PC-3 (cell line): ENCODE measurements around the gene SNCAIP. TPM values are rescaled to one million over a fixed set of nuclear protein-coding genes. Genes with fewer than 3 reads are reported as not detected.

Experiments
- ATAC-seq: fragments of 200-7000 bp; cut with Tn5 transposase; 2 replicates; pipeline ENCODE4 v1.9.1; 2020; ENCODE audit warnings: mild to moderate bottlenecking, moderate library complexity
- BruUV-seq: library from RNA; stranded (reverse); fragments of 400-500 nt; replicated peaks from 2 replicates; lab custom pipeline; 2021; lab: Mats Ljungman, UMichigan
- CTCF ChIA-PET: fragments of 300-600 bp; sonication (Branson Sonifier 250); formaldehyde crosslinking; loops from one replicate; lab custom pipeline; 2022; ENCODE audit warnings: antibody characterized with exemption; lab: Charles Lee
- POLR2A ChIA-PET: fragments of 300-600 bp; sonication (Branson Sonifier 250); formaldehyde crosslinking; loops from one replicate; lab custom pipeline; 2022; ENCODE audit warnings: antibody characterized with exemption; ENCODE audit not compliant: unreplicated experiment; lab: Charles Lee
- DNase-seq: peaks from one replicate; pipeline ENCODE4 v3.0.0-alpha.2; 2015
- H2AFZ ChIP-seq: fragments of 300-600 bp; sonication (generic); 2 replicates; pipeline ENCODE4 v1.6.0; 2016; ENCODE audit warnings: antibody characterized with exemption, low read length
- H3F3A ChIP-seq: fragments of 300-600 bp; sonication (generic); one replicate; pipeline ENCODE4 v1.6.0; 2017; ENCODE audit warnings: antibody characterized with exemption, low read length, control low read depth, mild to moderate bottlenecking; ENCODE audit not compliant: unreplicated experiment
- H3K27ac ChIP-seq: fragments of 300-600 bp; sonication (generic); 2 replicates; pipeline ENCODE4 v1.5.1; 2016; ENCODE audit warnings: mild to moderate bottlenecking, low read length
- H3K27me3 ChIP-seq: fragments of 300-600 bp; sonication (generic); 2 replicates; pipeline ENCODE4 v1.6.1; 2016; ENCODE audit warnings: low read length, mixed read lengths
- H3K36me3 ChIP-seq: fragments of 300-600 bp; sonication (generic); 2 replicates; pipeline ENCODE4 v1.6.1; 2016; ENCODE audit warnings: low read depth, mixed run types, low read length, mixed read lengths
- H3K4me1 ChIP-seq: fragments of 300-600 bp; sonication (generic); 2 replicates; pipeline ENCODE4 v1.5.1; 2016; ENCODE audit warnings: low read length; ENCODE audit not compliant: insufficient read depth
- H3K4me2 ChIP-seq: fragments of 300-600 bp; sonication (generic); 2 replicates; pipeline ENCODE4 v1.6.0; 2016; ENCODE audit warnings: low read length
- H3K4me3 ChIP-seq: fragments of 300-600 bp; sonication (generic); 2 replicates; pipeline ENCODE4 v1.5.1; 2016; ENCODE audit warnings: mild to moderate bottlenecking, low read length, mixed read lengths
- H3K79me2 ChIP-seq: fragments of 300-600 bp; sonication (generic); 2 replicates; pipeline ENCODE4 v1.6.1; 2017; ENCODE audit warnings: low read length, mixed read lengths
- H3K9ac ChIP-seq: fragments of 300-600 bp; sonication (generic); 2 replicates; pipeline ENCODE4 v1.6.0; 2016; ENCODE audit warnings: mild to moderate bottlenecking, low read length
- H3K9me2 ChIP-seq: fragments of 300-600 bp; sonication (generic); replicated peaks from 2 replicates; pipeline ENCODE4 v1.6.1; 2016; ENCODE audit warnings: mixed run types, low read length, mixed read lengths
- H3K9me3 ChIP-seq: fragments of 300-600 bp; sonication (generic); 2 replicates; pipeline ENCODE4 v1.6.1; 2016; ENCODE audit warnings: low read length, mixed read lengths
- H4K20me1 ChIP-seq: fragments of 300-600 bp; sonication (generic); 2 replicates; pipeline ENCODE4 v1.6.1; 2016; ENCODE audit warnings: low read length, mixed read lengths
- CTCF ChIP-seq: fragments of 300-600 bp; sonication (generic); conservative IDR thresholded peaks from 2 replicates; pipeline ENCODE4 v1.5.1; 2017; ENCODE audit warnings: antibody characterized with exemption, low read depth, mild to moderate bottlenecking, low read length
- EZH2 ChIP-seq: fragments of 300-600 bp; sonication (generic); IDR thresholded peaks from one replicate; pipeline ENCODE4 v1.6.1; 2017; ENCODE audit warnings: antibody characterized with exemption, mild to moderate bottlenecking, low read length; ENCODE audit not compliant: unreplicated experiment
- EZH2phosphoT487 ChIP-seq: fragments of 300-600 bp; sonication (generic); IDR thresholded peaks from 2 replicates; pipeline ENCODE4 v1.6.1; 2018; ENCODE audit warnings: mild to moderate bottlenecking, antibody characterized with exemption, low read length, borderline replicate concordance
- intact Hi-C: fragments of 100-400 bp; cut with micrococcal nuclease; formaldehyde crosslinking; loops from 2 replicates; pipeline ENCODE4 v1.9.0; 2023
- total RNA-seq: library from RNA; depleted of rRNA; stranded (reverse); fragments of >200 nt; gene quantifications from 2 replicates; pipeline ENCODE4 v1.2.3, GENCODE V29; 2014

Gene SNCAIP
- total RNA-seq, 1 experiment from 2014 or later = not detected

- TF ChIP-seq EZH2phosphoT487 (no peak), CTCF (peak; percentile 61)
- Histone ChIP-seq H3K27ac (no peak overlapping the region), H3K27me3 (no peaks in the 10 kb centered on the region), H3K9me3 (no peaks in the 10 kb centered on the region), H3F3A (no peaks in the 10 kb centered on the region), H3K36me3 (no peaks in the 10 kb centered on the region), H3K4me3 (no peak overlapping the region), H3K9me2 (no peaks in the 10 kb centered on the region), H2AFZ (no peak overlapping the region), H3K79me2 (no peaks in the 10 kb centered on the region), H3K9ac (no peak overlapping the region), H4K20me1 (no peaks in the 10 kb centered on the region), H3K4me1 (no peaks in the 10 kb centered on the region), H3K4me2 (no peak overlapping the region)
- POLR2A ChIA-PET = no interaction called here
- CTCF ChIA-PET = no interaction called here
- DNase-seq = peak; percentile 61
- intact Hi-C loops = loop anchor here (1.0 to 2.0 kb wide), 2 partner anchors 219 to 222 kb away; no protein-coding TSS in a partner anchor
- no TSS peak for BruUV-seq
- ATAC-seq = peak; percentile 81
Observed at GRCh38 chr5:122415030-122415800, 103.2 kb downstream of the SNCAIP start.

- no peak overlapping the region for H3K27ac ChIP-seq
- no peak overlapping the region for H2AFZ ChIP-seq
- no peaks in the 10 kb centered on the region for H3K9me2 ChIP-seq
- CTCF ChIA-PET = no interaction called here
- no peak overlapping the region for H3K4me2 ChIP-seq
- POLR2A ChIA-PET = no interaction called here
- H3K4me1 ChIP-seq = no peaks in the 10 kb centered on the region
- no peaks in the 10 kb centered on the region for H3K79me2 ChIP-seq
- no peak overlapping the region for H3K4me3 ChIP-seq
- TF ChIP-seq EZH2 = no peak
- no peak for TF ChIP-seq EZH2phosphoT487
- TF ChIP-seq CTCF = no peak; the same call in 1 of the 2 replicates
- no peaks in the 10 kb centered on the region for H4K20me1 ChIP-seq
- H3K36me3 ChIP-seq = no peaks in the 10 kb centered on the region
- no TSS peak for BruUV-seq
- H3K9me3 ChIP-seq = no peaks in the 10 kb centered on the region
- ATAC-seq (no peak), DNase-seq (no peak)
- no peaks in the 10 kb centered on the region for H3F3A ChIP-seq
- intact Hi-C loops = loop anchor here (1.0 to 2.0 kb wide), 2 partner anchors 219 to 223 kb away; no protein-coding TSS in a partner anchor
- H3K9ac ChIP-seq = no peak overlapping the region
- H3K27me3 ChIP-seq = no peaks in the 10 kb centered on the region
Observed at GRCh38 chr5:122415801-122416120, 103.7 kb downstream of the SNCAIP start.
